GM18868 (cell line): ENCODE data around the gene VPS9D1.
"Not testable (repeated sequence)": the region's sequence is repeated elsewhere in the genome, so short reads cannot be mapped to it uniquely, and the experiment has no call there.

ENCODE experiments used
- ATAC-seq: cut with Tn5 transposase; IDR thresholded peaks from one replicate; pipeline ENCODE4 v1.9.1; 2021; ENCODE audit warnings: mild to moderate bottlenecking, moderate library complexity; ENCODE audit not compliant: unreplicated experiment

Gene VPS9D1

DNA sequence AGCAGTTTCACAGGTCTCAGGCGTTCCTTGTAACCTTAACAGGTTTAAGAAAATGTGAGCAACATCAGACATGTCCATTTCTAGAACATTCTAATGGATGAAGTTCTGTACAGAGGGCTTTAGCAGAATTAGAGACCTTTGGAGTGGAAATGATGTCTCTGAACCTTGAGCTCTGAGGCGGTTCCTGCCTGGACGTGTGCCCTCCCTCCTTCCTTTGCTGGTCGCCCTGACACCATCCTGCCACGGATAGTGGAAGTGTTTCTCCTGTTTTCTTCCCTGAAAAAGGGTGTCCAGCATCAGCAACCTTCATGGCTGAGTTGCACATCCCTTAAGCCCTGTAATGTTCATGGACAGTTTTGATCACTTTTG is 51.9 kb downstream of the VPS9D1 start:
- ATAC-seq = no peak

DNA sequence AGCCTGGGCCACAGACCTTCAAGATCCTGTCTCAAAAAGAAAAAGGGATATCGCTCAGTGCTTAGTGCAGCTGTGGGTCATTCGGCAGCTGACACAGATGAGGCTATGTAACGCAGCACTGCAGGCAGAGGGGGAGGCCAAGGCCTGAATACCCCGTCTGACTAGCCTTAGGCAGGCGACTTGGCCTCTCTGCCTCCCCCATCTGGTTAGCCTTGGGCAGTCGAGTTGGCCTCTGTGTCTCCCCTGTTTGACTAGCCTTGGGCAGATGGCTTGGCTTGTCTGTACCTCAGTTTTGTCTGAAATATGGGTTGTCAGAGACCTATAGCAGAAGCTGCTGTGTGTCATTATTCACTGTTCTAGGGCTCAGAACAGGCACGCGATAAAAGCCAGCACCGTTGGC is 53.1 kb downstream of the VPS9D1 start:
- ATAC-seq = no peak

- not testable (repeated sequence) for ATAC-seq
Measured at GRCh38 chr16:89667000-89667399, 53.7 kb downstream of the VPS9D1 start.

DNA sequence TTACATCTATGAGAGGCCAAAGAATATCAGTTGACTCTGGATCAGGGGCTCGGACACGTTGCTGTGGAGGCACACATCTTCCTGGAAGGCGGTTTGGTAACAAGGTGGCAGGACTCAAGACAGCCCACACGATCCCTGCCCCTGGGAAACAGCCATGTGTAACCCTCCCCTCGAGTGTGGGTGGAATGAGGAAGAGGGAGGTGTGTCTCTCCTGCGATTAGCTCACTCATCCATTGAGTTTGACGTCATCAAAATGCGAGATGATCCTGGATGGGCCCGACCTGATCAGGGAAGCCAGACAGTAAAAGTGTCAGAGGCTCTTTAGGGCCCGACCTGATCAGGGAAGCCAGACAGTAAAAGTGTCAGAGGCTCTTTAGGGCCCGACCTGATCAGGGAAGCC is 56.5 kb downstream of the VPS9D1 start:
- not testable (repeated sequence) for ATAC-seq

DNA sequence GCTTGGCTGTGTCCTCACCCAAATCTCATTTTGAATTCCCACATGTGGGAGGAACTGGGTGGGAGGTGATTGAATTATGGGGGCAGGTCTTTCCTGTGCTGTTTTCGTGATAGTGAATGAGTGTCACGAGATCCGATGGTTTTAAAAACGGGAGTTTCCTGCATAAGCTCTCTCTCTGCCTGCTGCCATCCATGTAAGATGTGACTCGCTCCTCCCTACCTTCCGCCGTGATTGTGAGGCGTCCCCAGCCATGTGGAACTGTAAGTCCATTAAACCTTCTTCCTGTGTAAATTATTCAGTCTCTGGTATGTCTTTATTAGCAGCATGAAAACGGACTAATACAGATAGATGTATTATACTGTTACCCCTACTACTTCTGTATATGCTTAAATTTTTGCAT is 59.5 kb downstream of the VPS9D1 start:
- ATAC-seq = no peak

- ATAC-seq = no peak
Measured at GRCh38 chr16:89660146-89660545, 60.6 kb downstream of the VPS9D1 start.

DNA sequence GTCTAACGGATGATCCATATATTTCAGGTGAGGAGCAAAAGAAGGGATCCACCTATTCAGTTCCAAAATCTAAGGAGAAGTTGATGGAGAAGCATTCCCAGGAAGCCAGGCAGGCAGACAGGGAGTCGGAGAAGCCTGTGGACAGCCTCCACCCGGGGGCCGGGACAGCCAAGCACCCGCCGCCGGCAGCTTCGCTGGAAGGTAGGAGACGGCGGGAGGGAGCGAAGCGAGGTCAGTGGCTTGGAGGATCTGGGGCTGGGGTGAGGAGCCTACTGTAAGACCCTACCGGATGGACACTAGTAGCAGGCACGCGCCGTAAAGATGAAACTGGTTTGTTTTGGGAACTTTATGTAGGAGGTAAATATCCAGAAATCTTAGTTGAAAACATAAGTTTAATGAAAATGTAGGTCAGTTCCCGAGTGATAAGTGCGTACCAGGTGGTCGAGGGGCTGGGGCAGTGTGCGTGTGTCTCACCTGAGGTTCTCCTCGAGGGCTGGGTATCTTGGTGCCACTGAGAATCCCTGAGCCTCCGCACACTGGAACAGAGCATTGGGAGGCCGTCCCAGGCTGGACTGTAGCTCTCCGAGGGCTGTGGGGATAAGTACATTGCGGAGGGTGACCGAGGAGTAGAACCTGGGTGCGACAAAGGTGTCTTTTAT is 62.3 kb downstream of the VPS9D1 start:
- ATAC-seq = no peak

GRCh38 chr16:89657442-89658220 is 63.1 kb downstream of the VPS9D1 start, which contains the start of the genes CHMP1A and SPATA33:
Gene CHMP1A, minus strand, starts transcription at chr16:89657708. Its CDS starts 120 bp downstream, at chr16:89657588.
Gene SPATA33, plus strand, starts transcription at chr16:89657836. Its CDS starts 76 bp downstream, at chr16:89657912.
- ATAC-seq = peak; percentile 87
